Osteocyte (in vitro differentiated cells): ENCODE results near the gene MPZL1. TPM values are rescaled to one million over a fixed set of nuclear protein-coding genes. Genes with fewer than 3 reads are reported as not detected.

Experiments
- DNase-seq: peaks from one replicate; pipeline ENCODE4 v3.0.0; 2021; ENCODE audit warnings: mixed read lengths; ENCODE audit not compliant: unreplicated experiment; ENCODE audit errors: extremely low spot score
- H3K27ac Mint-ChIP-seq: one replicate; pipeline ENCODE4 v1.8.0; 2021; ENCODE audit warnings: mild to moderate bottlenecking, mixed read lengths; ENCODE audit not compliant: unreplicated experiment
- H3K27me3 Mint-ChIP-seq: one replicate; pipeline ENCODE4 v1.8.0; 2021; ENCODE audit warnings: mixed read lengths; ENCODE audit not compliant: unreplicated experiment
- H3K36me3 Mint-ChIP-seq: one replicate; pipeline ENCODE4 v1.8.0; 2021; ENCODE audit warnings: mixed read lengths; ENCODE audit not compliant: unreplicated experiment
- H3K4me1 Mint-ChIP-seq: one replicate; pipeline ENCODE4 v1.8.0; 2021; ENCODE audit warnings: mixed read lengths; ENCODE audit not compliant: unreplicated experiment
- H3K4me3 Mint-ChIP-seq: one replicate; pipeline ENCODE4 v1.8.0; 2021; ENCODE audit warnings: mild to moderate bottlenecking, moderate library complexity, mixed read lengths; ENCODE audit not compliant: unreplicated experiment
- H3K9me3 Mint-ChIP-seq: one replicate; pipeline ENCODE4 v1.8.0; 2021; ENCODE audit warnings: mixed read lengths; ENCODE audit not compliant: unreplicated experiment
- total RNA-seq: library from RNA; stranded (reverse); gene quantifications from 2 replicates; pipeline ENCODE4 v1.2.1, GENCODE V29; 2021
- TF ChIP-seq, protein P1 (sequence below): fragments of 200-600 bp; sonication (generic); IDR thresholded peaks from 2 replicates; pipeline ENCODE4 v1.5.0; 2021; ENCODE audit warnings: antibody characterized with exemption, mild to moderate bottlenecking, moderate library complexity

MPZL1 gene
- total RNA-seq, 1 donor from 2014 or later, result 155 TPM

DNA sequence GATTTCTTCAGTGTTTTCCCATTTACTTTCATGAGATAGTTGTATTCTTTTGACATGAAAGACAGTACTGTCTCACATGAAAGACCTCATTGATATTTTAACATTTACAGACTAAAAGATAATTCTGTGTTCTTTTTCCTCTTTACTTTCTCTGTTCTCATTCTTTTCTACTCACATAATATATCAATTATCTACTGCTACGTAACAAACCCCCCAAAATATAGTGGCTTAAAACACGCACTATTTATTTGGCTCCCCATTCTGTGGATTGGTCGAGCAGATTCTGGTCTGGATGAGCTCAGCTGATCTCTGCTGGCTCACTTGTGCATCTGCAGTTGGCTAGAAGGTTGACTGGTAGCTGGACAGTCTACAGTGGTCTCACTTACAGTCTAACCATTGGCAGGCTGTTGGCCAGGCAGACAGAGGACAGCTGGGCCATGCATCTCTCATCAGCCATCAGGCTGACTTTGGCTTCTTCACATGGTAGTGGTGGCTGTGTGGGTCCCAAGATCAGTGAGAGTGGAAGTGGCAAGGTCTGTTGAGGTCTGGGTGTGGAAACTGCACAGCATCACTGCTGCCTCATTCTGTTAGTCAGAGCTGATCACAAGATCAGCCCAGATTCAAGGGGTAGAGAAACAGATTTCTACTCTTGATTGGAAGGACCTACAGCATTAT is 63.2 kb downstream of the MPZL1 start:
- no peaks in the 10 kb centered on the region for H3K27me3 Mint-ChIP-seq
- H3K27ac Mint-ChIP-seq, result no peak overlapping the region
- TF ChIP-seq, protein P1, sequence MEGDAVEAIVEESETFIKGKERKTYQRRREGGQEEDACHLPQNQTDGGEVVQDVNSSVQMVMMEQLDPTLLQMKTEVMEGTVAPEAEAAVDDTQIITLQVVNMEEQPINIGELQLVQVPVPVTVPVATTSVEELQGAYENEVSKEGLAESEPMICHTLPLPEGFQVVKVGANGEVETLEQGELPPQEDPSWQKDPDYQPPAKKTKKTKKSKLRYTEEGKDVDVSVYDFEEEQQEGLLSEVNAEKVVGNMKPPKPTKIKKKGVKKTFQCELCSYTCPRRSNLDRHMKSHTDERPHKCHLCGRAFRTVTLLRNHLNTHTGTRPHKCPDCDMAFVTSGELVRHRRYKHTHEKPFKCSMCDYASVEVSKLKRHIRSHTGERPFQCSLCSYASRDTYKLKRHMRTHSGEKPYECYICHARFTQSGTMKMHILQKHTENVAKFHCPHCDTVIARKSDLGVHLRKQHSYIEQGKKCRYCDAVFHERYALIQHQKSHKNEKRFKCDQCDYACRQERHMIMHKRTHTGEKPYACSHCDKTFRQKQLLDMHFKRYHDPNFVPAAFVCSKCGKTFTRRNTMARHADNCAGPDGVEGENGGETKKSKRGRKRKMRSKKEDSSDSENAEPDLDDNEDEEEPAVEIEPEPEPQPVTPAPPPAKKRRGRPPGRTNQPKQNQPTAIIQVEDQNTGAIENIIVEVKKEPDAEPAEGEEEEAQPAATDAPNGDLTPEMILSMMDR, result no peak
- no peak for DNase-seq
- H3K4me1 Mint-ChIP-seq, result peaks cover 4% of the 10 kb centered on the region
- H3K4me3 Mint-ChIP-seq, result no peak overlapping the region
- H3K36me3 Mint-ChIP-seq, result peaks cover 72% of the 10 kb centered on the region
- H3K9me3 Mint-ChIP-seq, result peaks cover 13% of the 10 kb centered on the region

DNA sequence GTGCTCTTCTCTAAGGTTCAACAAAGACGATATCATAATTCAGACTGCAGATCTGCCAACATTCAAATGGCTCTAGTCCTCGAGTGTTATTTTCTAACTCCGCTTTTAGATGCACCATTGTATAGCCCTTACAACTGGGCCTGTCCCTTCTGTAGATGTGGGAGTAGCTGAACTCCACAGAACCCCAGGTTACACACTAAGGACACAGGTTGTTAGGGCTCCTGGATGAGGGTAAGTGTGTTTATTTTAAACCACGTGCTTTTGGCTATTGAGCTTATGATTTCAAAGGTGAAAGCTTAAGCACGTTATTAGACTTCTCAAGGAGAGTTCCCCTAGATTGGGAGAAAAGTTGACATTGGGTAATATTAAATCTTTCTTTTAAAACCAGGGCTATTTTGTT is 64.7 kb downstream of the MPZL1 start:
- no peak for DNase-seq
- TF ChIP-seq, protein P1, result no peak
- Mint-ChIP-seq H3K36me3 (peaks cover 70% of the 10 kb centered on the region), H3K27ac (no peak overlapping the region), H3K4me3 (no peak overlapping the region), H3K4me1 (peaks cover 14% of the 10 kb centered on the region), H3K27me3 (no peaks in the 10 kb centered on the region), H3K9me3 (no peaks in the 10 kb centered on the region)

DNA sequence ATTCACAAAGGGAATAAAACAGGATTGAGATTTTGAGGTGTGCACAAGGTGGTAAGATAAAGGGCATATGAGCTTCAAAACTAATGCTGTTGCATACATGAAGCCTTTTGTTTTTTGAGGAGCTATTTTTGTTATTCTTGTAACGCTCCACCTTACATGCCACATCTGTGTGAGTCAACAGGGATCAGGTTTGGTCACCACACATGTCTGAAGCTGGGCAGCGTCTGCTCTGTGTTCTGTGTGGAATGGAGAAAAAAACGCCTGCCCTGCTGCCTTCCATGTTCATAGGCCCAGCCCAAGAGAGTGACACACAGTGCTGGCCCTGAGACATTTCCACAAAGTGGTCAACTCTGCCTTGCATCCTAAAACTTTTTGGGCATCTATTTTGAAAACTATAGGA is 67.7 kb downstream of the MPZL1 start:
- no peak overlapping the region for H3K4me3 Mint-ChIP-seq
- H3K9me3 Mint-ChIP-seq, result no peaks in the 10 kb centered on the region
- H3K27me3 Mint-ChIP-seq, result no peaks in the 10 kb centered on the region
- peaks cover 25% of the 10 kb centered on the region for H3K4me1 Mint-ChIP-seq
- H3K36me3 Mint-ChIP-seq, result peaks cover 61% of the 10 kb centered on the region
- H3K27ac Mint-ChIP-seq, result no peak overlapping the region
- TF ChIP-seq, protein P1, result no peak
- no peak for DNase-seq

DNA sequence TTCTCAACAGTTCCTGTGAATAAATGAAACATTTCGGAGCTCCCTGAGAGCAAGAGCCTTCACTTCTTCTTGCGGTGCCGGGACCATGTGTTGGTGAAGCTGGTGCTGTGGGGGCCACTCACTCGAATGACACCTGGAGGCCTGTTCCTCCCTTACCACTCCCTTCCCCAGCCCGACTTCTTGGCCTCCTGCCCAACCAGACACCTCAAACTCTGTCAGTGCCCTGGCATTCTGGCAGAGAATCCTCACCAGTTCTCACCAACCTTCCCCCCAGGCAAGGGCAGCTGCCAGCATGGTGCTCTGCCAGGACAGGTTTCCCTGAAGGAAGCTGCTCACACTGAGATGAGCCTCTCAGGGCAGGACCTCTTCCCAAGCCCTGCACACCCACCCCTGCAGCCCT is 68.3 kb downstream of the MPZL1 start:
- Mint-ChIP-seq H3K9me3 (no peaks in the 10 kb centered on the region), H3K27me3 (no peaks in the 10 kb centered on the region), H3K36me3 (peaks cover 58% of the 10 kb centered on the region), H3K27ac (peak overlapping the region; percentile 23), H3K4me1 (peaks cover 30% of the 10 kb centered on the region), H3K4me3 (no peak overlapping the region)
- no peak for DNase-seq
- TF ChIP-seq, protein P1, result no peak

DNA sequence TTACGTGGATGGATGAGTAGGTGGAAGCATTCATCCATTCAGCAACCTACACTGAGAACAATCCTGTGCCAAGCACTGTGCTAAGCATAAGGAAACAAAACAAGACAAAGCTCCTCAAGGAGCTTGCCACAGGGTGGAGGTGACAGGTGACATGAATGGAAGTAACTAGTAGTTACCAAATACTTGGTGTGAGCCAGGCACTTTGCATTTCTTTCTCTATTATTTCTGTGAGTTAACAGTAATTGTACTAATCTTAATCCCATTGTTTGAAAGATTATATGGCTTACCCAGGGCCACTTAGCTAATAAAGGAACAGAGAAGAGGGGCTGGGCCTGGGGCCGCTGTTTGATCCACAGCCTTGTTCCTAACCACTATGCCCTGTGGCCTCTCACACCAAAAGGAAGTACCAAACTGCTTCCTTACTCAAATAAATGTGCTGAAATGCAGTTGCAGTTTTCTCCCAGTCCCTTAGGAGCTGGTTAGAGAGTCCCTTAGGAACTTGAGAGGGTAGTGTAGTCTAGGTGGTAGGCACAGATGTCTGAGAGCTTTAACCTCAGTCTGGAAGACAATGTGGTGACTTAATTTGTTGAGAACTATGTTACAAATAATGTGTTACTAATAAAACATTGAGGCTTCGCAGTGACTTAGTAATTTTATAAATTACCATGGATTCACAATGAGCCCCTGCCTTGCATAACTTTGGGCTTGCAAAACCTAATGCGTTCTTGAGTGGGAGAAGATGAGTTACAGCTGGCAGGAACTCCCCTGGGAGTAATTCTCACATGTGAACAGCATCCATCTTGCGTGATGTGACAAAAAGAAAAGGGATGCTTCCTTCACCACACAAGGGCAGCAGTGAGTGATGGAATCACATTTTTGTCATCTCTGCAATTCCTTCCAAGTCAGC is 69.8 kb downstream of the MPZL1 start:
- no peak for DNase-seq
- no peaks in the 10 kb centered on the region for H3K9me3 Mint-ChIP-seq
- H3K36me3 Mint-ChIP-seq, result peaks cover 50% of the 10 kb centered on the region
- no peak overlapping the region for H3K4me3 Mint-ChIP-seq
- H3K27me3 Mint-ChIP-seq, result no peaks in the 10 kb centered on the region
- peaks cover 42% of the 10 kb centered on the region for H3K4me1 Mint-ChIP-seq
- TF ChIP-seq, protein P1, result no peak
- peak overlapping the region; percentile 69 for H3K27ac Mint-ChIP-seq
